H9 (cell line): ENCODE measurements around the gene MAD1L1. TPM values are rescaled to one million over a fixed set of nuclear protein-coding genes. Genes with fewer than 3 reads are reported as not detected.

ENCODE experiments used
- DNase-seq: peaks from one replicate; pipeline ENCODE4 v3.0.0-alpha.2; 2017
- H2AFZ ChIP-seq: one replicate; pipeline ENCODE4 v1.6.1; 2013; ENCODE audit warnings: mild to moderate bottlenecking, low read length, control low read depth, moderate library complexity
- H2AK5ac ChIP-seq: 2 replicates; pipeline ENCODE4 v1.6.1; 2013; ENCODE audit warnings: low read length, control low read depth, mixed read lengths; ENCODE audit not compliant: insufficient read length
- H2BK120ac ChIP-seq: one replicate; pipeline ENCODE4 v1.6.1; 2013; ENCODE audit warnings: low read depth, mild to moderate bottlenecking, low read length, control low read depth, inconsistent platforms; ENCODE audit not compliant: poor library complexity, severe bottlenecking
- H2BK12ac ChIP-seq: 2 replicates; pipeline ENCODE4 v1.6.1; 2013; ENCODE audit warnings: low read length, control low read depth, mixed read lengths, low read depth; ENCODE audit not compliant: insufficient read length
- H2BK15ac ChIP-seq: 2 replicates; pipeline ENCODE4 v1.6.1; 2013; ENCODE audit warnings: low read depth, low read length, control low read depth
- H2BK20ac ChIP-seq: one replicate; pipeline ENCODE4 v1.6.1; 2013; ENCODE audit warnings: low read depth, mild to moderate bottlenecking, low read length, control low read depth, inconsistent platforms; ENCODE audit not compliant: poor library complexity, severe bottlenecking
- H2BK5ac ChIP-seq: 2 replicates; pipeline ENCODE4 v1.6.1; 2013; ENCODE audit warnings: low read length, control low read depth, mixed read lengths; ENCODE audit not compliant: insufficient read length
- H3K14ac ChIP-seq: 2 replicates; pipeline ENCODE4 v1.6.1; 2013; ENCODE audit warnings: low read length, control low read depth; ENCODE audit not compliant: insufficient read depth
- H3K18ac ChIP-seq: 2 replicates; pipeline ENCODE4 v1.6.1; 2013; ENCODE audit warnings: low read depth, mild to moderate bottlenecking, mixed read lengths, low read length, control low read depth; ENCODE audit not compliant: insufficient read length
- H3K23ac ChIP-seq: 2 replicates; pipeline ENCODE4 v1.6.1; 2013; ENCODE audit warnings: low read length, control low read depth, mixed read lengths, low read depth; ENCODE audit not compliant: insufficient read length
- H3K23me2 ChIP-seq: 2 replicates; pipeline ENCODE4 v1.6.1; 2013; ENCODE audit warnings: low read depth, mild to moderate bottlenecking, mixed read lengths, low read length, control low read depth; ENCODE audit not compliant: insufficient read length, poor library complexity, severe bottlenecking
- H3K27ac ChIP-seq: 2 replicates; pipeline ENCODE4 v1.5.1; 2013; ENCODE audit warnings: low read length, control low read depth, mixed read lengths, low read depth; ENCODE audit not compliant: insufficient read length
- H3K27me3 ChIP-seq: 2 replicates; pipeline ENCODE4 v1.6.1; 2013; ENCODE audit warnings: low read length, control low read depth, inconsistent platforms; ENCODE audit not compliant: insufficient read depth
- H3K4ac ChIP-seq: 2 replicates; pipeline ENCODE4 v1.6.1; 2013; ENCODE audit warnings: low read depth, mild to moderate bottlenecking, control low read depth, inconsistent platforms, low read length, moderate library complexity
- H3K4me1 ChIP-seq: 2 replicates; pipeline ENCODE4 v1.6.1; 2013; ENCODE audit warnings: low read length, control low read depth, inconsistent platforms; ENCODE audit not compliant: insufficient read depth
- H3K4me2 ChIP-seq: 2 replicates; pipeline ENCODE4 v1.6.1; 2013; ENCODE audit warnings: low read length, control low read depth, mixed read lengths; ENCODE audit not compliant: insufficient read length, insufficient read depth
- H3K56ac ChIP-seq: 2 replicates; pipeline ENCODE4 v1.6.1; 2013; ENCODE audit warnings: low read depth, mild to moderate bottlenecking, mixed read lengths, low read length, control low read depth; ENCODE audit not compliant: insufficient read length
- H3K79me1 ChIP-seq: 2 replicates; pipeline ENCODE4 v1.6.1; 2013; ENCODE audit warnings: low read depth, mild to moderate bottlenecking, moderate library complexity, low read length, control low read depth, inconsistent platforms; ENCODE audit not compliant: insufficient read depth, poor library complexity, severe bottlenecking
- H3K79me2 ChIP-seq: 2 replicates; pipeline ENCODE4 v1.6.1; 2013; ENCODE audit warnings: low read length, control low read depth, inconsistent platforms; ENCODE audit not compliant: insufficient read depth
- H3K9ac ChIP-seq: 2 replicates; pipeline ENCODE4 v1.6.1; 2013; ENCODE audit warnings: low read length, control low read depth, mixed read lengths; ENCODE audit not compliant: insufficient read length; ENCODE audit errors: extremely low read depth
- H3K9me3 ChIP-seq: one replicate; pipeline ENCODE4 v1.6.1; 2013; ENCODE audit warnings: low read depth, low read length, inconsistent platforms; ENCODE audit not compliant: control insufficient read depth
- H3T11ph ChIP-seq: one replicate; pipeline ENCODE4 v1.6.1; 2013; ENCODE audit warnings: mild to moderate bottlenecking, low read length, control low read depth, inconsistent platforms
- H4K20me1 ChIP-seq: one replicate; pipeline ENCODE4 v1.6.1; 2013; ENCODE audit not compliant: control insufficient read depth, insufficient read length, insufficient read depth
- H4K5ac ChIP-seq: 2 replicates; pipeline ENCODE4 v1.6.1; 2013; ENCODE audit warnings: low read depth, mild to moderate bottlenecking, mixed read lengths, low read length, control low read depth; ENCODE audit not compliant: insufficient read length
- H4K8ac ChIP-seq: replicated peaks from 2 replicates; pipeline ENCODE4 v1.6.1; 2013; ENCODE audit warnings: low read length, control low read depth, mixed read lengths, low read depth; ENCODE audit not compliant: insufficient read length
- H4K91ac ChIP-seq: 2 replicates; pipeline ENCODE4 v1.6.1; 2013; ENCODE audit warnings: low read depth, mild to moderate bottlenecking, moderate library complexity, mixed read lengths, low read length, control low read depth; ENCODE audit not compliant: insufficient read length
- H3K27ac Mint-ChIP-seq, 3 experiments: 2 replicates in 2 of 3; 3 replicates in 1 of 3; pipeline ENCODE4 v1.8.0; 2020 to 2021; ENCODE audit warnings: mixed read lengths in 3 of 3, mild to moderate bottlenecking in 1 of 3, moderate library complexity in 1 of 3
- H3K27me3 Mint-ChIP-seq: 2 replicates; pipeline ENCODE4 v1.8.0; 2021; ENCODE audit warnings: low read depth, mild to moderate bottlenecking, moderate library complexity, mixed read lengths
- H3K36me3 Mint-ChIP-seq, 3 experiments: 2 replicates in 2 of 3; 3 replicates in 1 of 3; pipeline ENCODE4 v1.8.0; 2020 to 2021; ENCODE audit warnings: low read depth in 3 of 3, mixed read lengths in 3 of 3; ENCODE audit not compliant: insufficient read depth in 1 of 3
- H3K4me1 Mint-ChIP-seq, 2 experiments: 2 replicates each; pipeline ENCODE4 v1.8.0; 2020; ENCODE audit warnings: mixed read lengths in 2 of 2
- H3K4me3 Mint-ChIP-seq, 2 experiments: 2 replicates in 1 of 2; 3 replicates in 1 of 2; pipeline ENCODE4 v1.8.0; 2020 to 2021; ENCODE audit warnings: mild to moderate bottlenecking in 2 of 2, mixed read lengths in 2 of 2, moderate library complexity in 1 of 2
- H3K9me3 Mint-ChIP-seq, 2 experiments: 2 replicates in 1 of 2; 3 replicates in 1 of 2; pipeline ENCODE4 v1.8.0; 2020; ENCODE audit warnings: mild to moderate bottlenecking in 2 of 2, mixed read lengths in 2 of 2, moderate library complexity in 1 of 2
- CTCF ChIP-seq: fragments of 200-600 bp; sonication (generic); conservative IDR thresholded peaks from 3 replicates; pipeline ENCODE4 v1.8.0; 2021; ENCODE audit warnings: antibody characterized with exemption, mild to moderate bottlenecking
- WGBS: extraction: QIAGEN DNeasy Blood & Tissue Kit; methylation state at CpG from one replicate; pipeline ENCODE4 v1.1.7; 2013; ENCODE audit warnings: missing lambda C conversion rate, low lambda C conversion rate, mixed read lengths; ENCODE audit not compliant: insufficient read length; ENCODE audit errors: extremely low coverage; 5-methylcytosine and 5-hydroxymethylcytosine counted together
- total RNA-seq: library from RNA; stranded (reverse); gene quantifications from 2 replicates; pipeline ENCODE4 v1.2.1, GENCODE V29; 2021

Gene MAD1L1
- total RNA-seq, 1 experiment from 2014 or later, result 39.0 TPM

GRCh38 chr7:2066251-2066919, 166.4 kb downstream of the MAD1L1 start:
- Histone ChIP-seq H3K9me3 (no peaks in the 10 kb centered on the region), H2BK120ac (no peak overlapping the region), H2BK12ac (no peak overlapping the region), H3K27ac (no peak overlapping the region), H2AK5ac (no peak overlapping the region), H2BK20ac (no peak overlapping the region), H3K4ac (no peak overlapping the region), H3T11ph (no peak overlapping the region), H3K4me2 (no peak overlapping the region), H3K79me1 (no peaks in the 10 kb centered on the region), H4K91ac (no peak overlapping the region), H3K18ac (no peak overlapping the region), H2BK15ac (no peak overlapping the region), H3K27me3 (no peaks in the 10 kb centered on the region), H4K8ac (no peak overlapping the region), H3K79me2 (no peaks in the 10 kb centered on the region), H3K9ac (no peak overlapping the region), H3K14ac (no peak overlapping the region), H3K23ac (no peak overlapping the region), H4K5ac (no peak overlapping the region), H3K56ac (no peak overlapping the region), H2AFZ (no peak overlapping the region), H3K4me1 (no peaks in the 10 kb centered on the region), H2BK5ac (no peak overlapping the region), H4K20me1 (no peaks in the 10 kb centered on the region), H3K23me2 (no peaks in the 10 kb centered on the region)
- DNase-seq, result no peak
- Mint-ChIP-seq H3K27ac (no peak overlapping the region; a peak in 1 of 7 replicates), H3K4me1 (peaks cover 0 to 14% of the 10 kb centered on the region in 2 experiments; a peak in 2 of 4 replicates), H3K9me3 (peaks cover 0 to 2% of the 10 kb centered on the region in 2 experiments; a peak in 3 of 5 replicates), H3K36me3 (peaks cover 11 to 18% (median 14%) of the 10 kb centered on the region in 3 experiments), H3K4me3 (no peak overlapping the region), H3K27me3 (no peaks in the 10 kb centered on the region)
- no CpG with 5 or more reads among the region's 28 CpGs for WGBS
- TF ChIP-seq CTCF, result no peak
